ENCODE results near the gene MLXIP. TPM values are rescaled to one million over a fixed set of nuclear protein-coding genes. Genes with fewer than 3 reads are reported as not detected.
A peak's percentile ranks its signal among the peaks of the same experiment; 100 is the strongest.
"Not testable (repeated sequence)": the region's sequence is repeated elsewhere in the genome, so short reads cannot be mapped to it uniquely, and the experiment has no call there.

Gene MLXIP
- total RNA-seq, 1 donor from 2014 or later: 54.5 TPM

DNA sequence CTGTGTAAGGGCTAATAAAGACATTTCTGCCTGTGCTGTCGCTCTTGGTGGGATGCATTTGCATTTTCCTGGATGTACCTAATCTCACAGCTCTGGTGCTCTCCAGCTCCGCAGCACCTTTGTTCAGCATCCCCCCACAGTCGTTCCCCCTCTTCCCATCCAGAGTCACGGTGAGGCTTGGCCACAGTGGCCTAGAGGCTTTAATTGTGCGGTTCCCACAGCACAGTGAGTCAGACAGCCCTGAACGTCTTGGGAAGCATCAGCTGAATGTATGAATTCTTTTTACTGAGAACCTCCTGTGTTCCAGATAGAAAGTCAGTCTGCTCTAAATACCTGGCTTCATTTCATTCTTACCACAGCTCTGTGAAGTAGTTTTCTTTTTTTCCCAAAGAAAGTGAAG lies 28.7 kb downstream of the MLXIP start:
- Mint-ChIP-seq H3K4me3 (ENCODE audit: unreplicated experiment) (no peak overlapping the region), H3K9me3 (ENCODE audit: unreplicated experiment) (peaks cover 3% of the 10 kb centered on the region), H3K27me3 (ENCODE audit: unreplicated experiment) (no peaks in the 10 kb centered on the region), H3K36me3 (ENCODE audit: unreplicated experiment) (peaks cover 6% of the 10 kb centered on the region), H3K27ac (ENCODE audit: unreplicated experiment) (peak overlapping the region; percentile 31), H3K4me1 (ENCODE audit: unreplicated experiment) (peaks cover 32% of the 10 kb centered on the region)
- TF ChIP-seq, protein P1, sequence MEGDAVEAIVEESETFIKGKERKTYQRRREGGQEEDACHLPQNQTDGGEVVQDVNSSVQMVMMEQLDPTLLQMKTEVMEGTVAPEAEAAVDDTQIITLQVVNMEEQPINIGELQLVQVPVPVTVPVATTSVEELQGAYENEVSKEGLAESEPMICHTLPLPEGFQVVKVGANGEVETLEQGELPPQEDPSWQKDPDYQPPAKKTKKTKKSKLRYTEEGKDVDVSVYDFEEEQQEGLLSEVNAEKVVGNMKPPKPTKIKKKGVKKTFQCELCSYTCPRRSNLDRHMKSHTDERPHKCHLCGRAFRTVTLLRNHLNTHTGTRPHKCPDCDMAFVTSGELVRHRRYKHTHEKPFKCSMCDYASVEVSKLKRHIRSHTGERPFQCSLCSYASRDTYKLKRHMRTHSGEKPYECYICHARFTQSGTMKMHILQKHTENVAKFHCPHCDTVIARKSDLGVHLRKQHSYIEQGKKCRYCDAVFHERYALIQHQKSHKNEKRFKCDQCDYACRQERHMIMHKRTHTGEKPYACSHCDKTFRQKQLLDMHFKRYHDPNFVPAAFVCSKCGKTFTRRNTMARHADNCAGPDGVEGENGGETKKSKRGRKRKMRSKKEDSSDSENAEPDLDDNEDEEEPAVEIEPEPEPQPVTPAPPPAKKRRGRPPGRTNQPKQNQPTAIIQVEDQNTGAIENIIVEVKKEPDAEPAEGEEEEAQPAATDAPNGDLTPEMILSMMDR (IDR thresholded peaks at IDR 0.05): no peak
- no peak for DNase-seq (ENCODE audit: extremely low spot score, unreplicated experiment)

DNA sequence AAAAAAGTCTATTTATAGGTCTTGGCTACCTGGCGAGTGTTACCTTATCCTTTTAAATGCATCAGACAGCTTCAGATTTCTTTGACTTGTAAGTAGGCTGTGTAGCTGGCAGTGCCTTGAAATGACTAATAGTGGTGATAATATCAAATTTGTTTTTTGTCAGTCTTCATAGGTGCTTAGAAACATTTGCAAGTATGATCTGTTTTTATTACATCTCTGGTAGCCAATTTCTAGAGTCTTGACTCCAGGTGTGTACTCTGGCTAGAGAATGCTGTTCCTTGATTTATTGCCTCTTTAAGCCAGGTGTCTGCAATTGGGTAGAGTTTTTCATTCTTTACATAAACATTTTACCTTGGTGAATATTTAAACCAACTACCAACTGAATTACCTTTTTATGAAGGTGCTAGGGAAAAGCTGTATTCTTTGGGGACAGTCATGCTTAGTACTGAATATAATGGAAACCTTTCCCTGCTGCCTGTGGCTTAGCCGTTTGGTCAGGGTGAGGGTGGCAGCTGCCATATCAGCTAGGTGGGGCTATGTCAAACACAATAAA lies 32.6 kb downstream of the MLXIP start:
- no peak overlapping the region for H3K27ac Mint-ChIP-seq (ENCODE audit: unreplicated experiment)
- no peak for DNase-seq (ENCODE audit: extremely low spot score, unreplicated experiment)
- H3K27me3 Mint-ChIP-seq (ENCODE audit: unreplicated experiment): no peaks in the 10 kb centered on the region
- TF ChIP-seq, protein P1 (IDR thresholded peaks at IDR 0.05): no peak
- peaks cover 33% of the 10 kb centered on the region for H3K4me1 Mint-ChIP-seq (ENCODE audit: unreplicated experiment)
- no peaks in the 10 kb centered on the region for H3K36me3 Mint-ChIP-seq (ENCODE audit: unreplicated experiment)
- H3K4me3 Mint-ChIP-seq (ENCODE audit: unreplicated experiment): no peak overlapping the region
- H3K9me3 Mint-ChIP-seq (ENCODE audit: unreplicated experiment): no peaks in the 10 kb centered on the region

DNA sequence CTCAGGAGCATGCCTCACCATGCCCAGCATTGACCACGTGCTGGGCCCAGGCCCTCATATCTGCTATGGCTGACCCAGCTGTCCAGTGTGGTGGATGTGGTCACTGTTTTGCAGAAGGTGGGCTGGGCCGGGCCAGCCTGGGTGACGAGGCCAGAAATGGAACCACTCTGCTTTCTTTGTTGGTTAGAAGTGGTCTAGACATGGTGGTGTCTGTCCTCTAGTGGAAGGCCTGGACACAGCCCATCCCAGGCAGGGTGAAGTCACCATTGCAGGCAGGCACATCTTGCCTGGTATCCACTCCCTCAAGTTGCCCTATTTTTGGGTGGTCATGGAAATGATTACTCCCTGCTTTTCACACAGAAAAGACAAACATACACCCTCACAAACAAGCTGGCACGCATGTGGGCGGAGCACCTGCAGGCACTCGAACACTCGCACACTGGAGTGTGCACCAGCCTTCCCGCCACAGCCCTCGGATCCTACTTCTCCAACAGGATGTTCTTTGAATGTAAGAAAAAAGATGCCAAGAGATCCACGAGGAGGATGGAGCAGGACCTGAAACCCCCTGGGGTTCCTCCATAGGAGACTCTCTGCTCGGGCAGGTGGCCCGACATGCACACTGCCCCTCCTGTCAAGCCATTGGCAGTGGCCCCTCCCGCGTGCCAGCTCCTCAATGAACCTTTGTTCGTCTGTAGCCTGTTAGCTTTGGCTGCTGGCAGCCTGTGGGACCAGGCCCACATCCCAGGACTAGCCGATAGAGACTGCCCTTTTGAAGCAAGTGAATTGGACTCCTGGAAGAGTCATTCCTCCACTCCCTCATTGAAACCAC lies 38.4 kb downstream of the MLXIP start:
- Mint-ChIP-seq H3K36me3 (ENCODE audit: unreplicated experiment) (no peaks in the 10 kb centered on the region), H3K27ac (ENCODE audit: unreplicated experiment) (no peak overlapping the region), H3K4me1 (ENCODE audit: unreplicated experiment) (peaks cover 15% of the 10 kb centered on the region), H3K4me3 (ENCODE audit: unreplicated experiment) (no peak overlapping the region), H3K9me3 (ENCODE audit: unreplicated experiment) (no peaks in the 10 kb centered on the region), H3K27me3 (ENCODE audit: unreplicated experiment) (no peaks in the 10 kb centered on the region)
- TF ChIP-seq, protein P1 (IDR thresholded peaks at IDR 0.05): no peak
- DNase-seq (ENCODE audit: extremely low spot score, unreplicated experiment): no peak

DNA sequence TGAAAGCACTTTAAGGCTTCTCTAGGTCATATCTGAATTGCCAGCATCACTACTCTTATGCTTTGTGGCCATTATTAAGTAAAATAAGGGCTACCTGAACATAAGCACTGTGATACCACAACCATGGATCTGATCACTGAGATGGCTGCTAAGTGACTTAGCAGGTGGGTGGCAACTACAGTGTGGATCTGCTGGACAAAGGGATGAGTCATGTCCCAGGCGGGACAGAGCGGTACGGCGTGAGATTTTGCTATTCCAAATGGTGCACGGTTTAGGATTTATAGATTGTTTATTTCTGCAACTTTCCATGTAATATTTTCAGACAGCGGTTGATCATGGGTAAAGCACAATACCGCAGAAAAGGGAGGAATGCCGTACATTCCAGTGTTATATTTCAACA lies 39.4 kb downstream of the MLXIP start:
- Mint-ChIP-seq H3K9me3 (ENCODE audit: unreplicated experiment) (no peaks in the 10 kb centered on the region), H3K4me3 (ENCODE audit: unreplicated experiment) (no peak overlapping the region), H3K4me1 (ENCODE audit: unreplicated experiment) (peaks cover 22% of the 10 kb centered on the region), H3K27ac (ENCODE audit: unreplicated experiment) (no peak overlapping the region), H3K27me3 (ENCODE audit: unreplicated experiment) (no peaks in the 10 kb centered on the region), H3K36me3 (ENCODE audit: unreplicated experiment) (no peaks in the 10 kb centered on the region)
- no peak for DNase-seq (ENCODE audit: extremely low spot score, unreplicated experiment)
- TF ChIP-seq, protein P1 (IDR thresholded peaks at IDR 0.05): no peak

DNA sequence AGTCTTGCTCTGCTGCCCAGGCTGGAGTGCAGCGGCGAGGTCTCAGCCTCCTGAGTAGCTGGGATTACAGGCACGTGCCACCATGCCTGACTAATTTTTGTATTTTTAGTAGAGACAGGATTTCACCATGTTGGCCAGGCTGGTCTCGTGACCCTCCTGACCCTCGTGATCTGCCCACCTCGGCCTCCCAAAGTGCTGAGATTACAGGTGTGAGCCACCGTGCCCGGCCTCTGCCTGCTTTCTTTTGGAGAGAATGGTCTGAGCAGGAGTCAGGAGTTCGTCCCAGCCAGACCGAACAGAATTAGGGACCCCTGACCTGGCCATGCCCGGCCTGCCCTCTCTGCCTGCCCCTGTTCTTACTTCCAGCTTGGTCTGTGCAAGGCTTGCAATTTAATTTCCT lies 42.8 kb downstream of the MLXIP start:
- not testable (repeated sequence) for H3K36me3 Mint-ChIP-seq (ENCODE audit: unreplicated experiment); H3K4me3 Mint-ChIP-seq (ENCODE audit: unreplicated experiment); H3K27me3 Mint-ChIP-seq (ENCODE audit: unreplicated experiment); DNase-seq (ENCODE audit: extremely low spot score, unreplicated experiment); H3K9me3 Mint-ChIP-seq (ENCODE audit: unreplicated experiment)
- H3K4me1 Mint-ChIP-seq (ENCODE audit: unreplicated experiment): peaks cover 24% of the 10 kb centered on the region
- H3K27ac Mint-ChIP-seq (ENCODE audit: unreplicated experiment): peak overlapping the region; percentile 37
